PC-9 (cell line): ENCODE results near the gene GMDS. TPM values are rescaled to one million over a fixed set of nuclear protein-coding genes. Genes with fewer than 3 reads are reported as not detected.

Source experiments
- BruUV-seq: library from RNA; stranded (reverse); fragments of 400-500 nt; replicated peaks from 2 replicates; lab custom pipeline; 2021; lab: Mats Ljungman, UMichigan
- CTCF ChIA-PET: fragments of 300-600 bp; sonication (Branson Sonifier 250); formaldehyde crosslinking; loops from one replicate; lab custom pipeline; 2022; ENCODE audit warnings: antibody characterized with exemption; lab: Charles Lee
- POLR2A ChIA-PET: fragments of 300-600 bp; sonication (Branson Sonifier 250); formaldehyde crosslinking; loops from one replicate; lab custom pipeline; 2022; ENCODE audit warnings: antibody characterized with exemption; ENCODE audit not compliant: unreplicated experiment; lab: Charles Lee
- DNase-seq, 2 experiments: peaks; one replicate each; pipeline versions ENCODE4 v3.0.0 to v3.0.0-alpha.2; 2015 to 2022; ENCODE audit warnings: mixed read lengths in 1 of 2
- H2AFZ ChIP-seq: fragments of 200-600 bp; sonication (generic); 2 replicates; pipeline ENCODE4 v1.8.1; 2017; ENCODE audit warnings: antibody characterized with exemption
- H3F3A ChIP-seq: fragments of 200-600 bp; sonication (generic); 2 replicates; pipeline ENCODE4 v1.8.1; 2017; ENCODE audit warnings: antibody characterized with exemption, mild to moderate bottlenecking, low read depth; ENCODE audit not compliant: insufficient read depth
- H3K27ac ChIP-seq: fragments of 200-600 bp; sonication (generic); 2 replicates; pipeline ENCODE4 v1.6.1; 2016; ENCODE audit warnings: mixed run types
- H3K27me3 ChIP-seq: fragments of 200-600 bp; sonication (generic); 2 replicates; pipeline ENCODE4 v1.6.1; 2016; ENCODE audit warnings: low read depth, mixed run types; ENCODE audit not compliant: insufficient read depth
- H3K36me3 ChIP-seq: fragments of 200-600 bp; sonication (generic); 2 replicates; pipeline ENCODE4 v1.6.1; 2016; ENCODE audit warnings: low read depth, mixed run types
- H3K4me1 ChIP-seq: fragments of 200-600 bp; sonication (generic); replicated peaks from 2 replicates; pipeline ENCODE4 v1.6.1; 2016; ENCODE audit warnings: mixed run types; ENCODE audit not compliant: insufficient read depth
- H3K4me2 ChIP-seq: fragments of 200-600 bp; sonication (generic); 2 replicates; pipeline ENCODE4 v1.6.1; 2017; ENCODE audit warnings: mixed run types
- H3K4me3 ChIP-seq: fragments of 200-600 bp; sonication (generic); 2 replicates; pipeline ENCODE4 v1.6.1; 2016; ENCODE audit warnings: mixed run types
- H3K79me2 ChIP-seq: fragments of 200-600 bp; sonication (generic); 2 replicates; pipeline ENCODE4 v1.6.1; 2017; ENCODE audit warnings: low read depth, mixed run types
- H3K9me2 ChIP-seq: fragments of 200-600 bp; sonication (generic); 2 replicates; pipeline ENCODE4 v1.8.1; 2017; ENCODE audit warnings: mild to moderate bottlenecking; ENCODE audit not compliant: insufficient read depth
- H3K9me3 ChIP-seq: fragments of 200-600 bp; sonication (generic); 2 replicates; pipeline ENCODE4 v1.8.1; 2016; ENCODE audit warnings: low read depth; ENCODE audit not compliant: insufficient read depth
- H4K20me1 ChIP-seq: fragments of 200-600 bp; sonication (generic); 2 replicates; pipeline ENCODE4 v1.8.1; 2017; ENCODE audit not compliant: insufficient read depth
- EZH2 ChIP-seq: fragments of 200-600 bp; sonication (generic); IDR thresholded peaks from 2 replicates; pipeline ENCODE4 v1.8.0; 2017; ENCODE audit warnings: antibody characterized with exemption, low read depth
- intact Hi-C: fragments of 100-400 bp; cut with micrococcal nuclease; formaldehyde crosslinking; loops from one replicate; pipeline ENCODE4 v1.10.0; 2022; ENCODE audit not compliant: unreplicated experiment
- total RNA-seq: library from RNA; stranded (reverse); gene quantifications from 2 replicates; pipeline ENCODE4 v1.2.3, GENCODE V29; 2021
- TF ChIP-seq, protein P1 (sequence below): fragments of 200-600 bp; sonication (generic); conservative IDR thresholded peaks from 2 replicates; pipeline ENCODE4 v1.6.1; 2017; ENCODE audit warnings: mixed run types, antibody characterized with exemption, mild to moderate bottlenecking, moderate library complexity

Gene GMDS
- total RNA-seq, 1 experiment from 2014 or later: 30.1 TPM

DNA sequence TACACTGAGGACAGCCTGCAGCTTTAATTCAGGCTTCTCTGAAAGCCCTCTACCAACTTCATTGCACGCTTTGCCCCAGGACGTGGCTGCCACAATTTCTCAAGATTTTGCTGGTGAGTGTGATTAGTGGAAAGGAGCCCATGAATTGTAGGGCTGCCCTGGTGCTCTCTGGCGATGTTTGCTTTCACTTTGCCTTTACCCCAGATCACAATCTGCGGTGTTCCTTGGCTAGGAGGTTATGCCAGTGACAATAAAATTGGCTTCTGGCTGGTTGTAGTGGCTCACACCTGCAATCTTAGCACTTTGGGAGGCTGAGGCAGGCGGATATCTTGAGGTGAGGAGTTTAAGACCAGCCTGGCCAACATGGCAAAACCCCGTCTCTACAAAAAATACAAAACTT lies 496.4 kb downstream of the GMDS start:
- Histone ChIP-seq H3K27me3 (no peaks in the 10 kb centered on the region), H2AFZ (no peak overlapping the region), H3K4me2 (no peak overlapping the region), H3K9me2 (no peaks in the 10 kb centered on the region), H3K79me2 (no peaks in the 10 kb centered on the region), H3K36me3 (no peaks in the 10 kb centered on the region), H3K4me3 (no peak overlapping the region), H3F3A (no peaks in the 10 kb centered on the region), H3K4me1 (no peaks in the 10 kb centered on the region), H3K9me3 (no peaks in the 10 kb centered on the region), H4K20me1 (no peaks in the 10 kb centered on the region), H3K27ac (no peak overlapping the region)
- BruUV-seq: no TSS peak
- no peak for TF ChIP-seq EZH2
- TF ChIP-seq, protein P1, sequence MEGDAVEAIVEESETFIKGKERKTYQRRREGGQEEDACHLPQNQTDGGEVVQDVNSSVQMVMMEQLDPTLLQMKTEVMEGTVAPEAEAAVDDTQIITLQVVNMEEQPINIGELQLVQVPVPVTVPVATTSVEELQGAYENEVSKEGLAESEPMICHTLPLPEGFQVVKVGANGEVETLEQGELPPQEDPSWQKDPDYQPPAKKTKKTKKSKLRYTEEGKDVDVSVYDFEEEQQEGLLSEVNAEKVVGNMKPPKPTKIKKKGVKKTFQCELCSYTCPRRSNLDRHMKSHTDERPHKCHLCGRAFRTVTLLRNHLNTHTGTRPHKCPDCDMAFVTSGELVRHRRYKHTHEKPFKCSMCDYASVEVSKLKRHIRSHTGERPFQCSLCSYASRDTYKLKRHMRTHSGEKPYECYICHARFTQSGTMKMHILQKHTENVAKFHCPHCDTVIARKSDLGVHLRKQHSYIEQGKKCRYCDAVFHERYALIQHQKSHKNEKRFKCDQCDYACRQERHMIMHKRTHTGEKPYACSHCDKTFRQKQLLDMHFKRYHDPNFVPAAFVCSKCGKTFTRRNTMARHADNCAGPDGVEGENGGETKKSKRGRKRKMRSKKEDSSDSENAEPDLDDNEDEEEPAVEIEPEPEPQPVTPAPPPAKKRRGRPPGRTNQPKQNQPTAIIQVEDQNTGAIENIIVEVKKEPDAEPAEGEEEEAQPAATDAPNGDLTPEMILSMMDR: no peak
- ChIA-PET POLR2A (no interaction called here), CTCF (no interaction called here)
- no peak for DNase-seq
- intact Hi-C loops: no loop called here

DNA sequence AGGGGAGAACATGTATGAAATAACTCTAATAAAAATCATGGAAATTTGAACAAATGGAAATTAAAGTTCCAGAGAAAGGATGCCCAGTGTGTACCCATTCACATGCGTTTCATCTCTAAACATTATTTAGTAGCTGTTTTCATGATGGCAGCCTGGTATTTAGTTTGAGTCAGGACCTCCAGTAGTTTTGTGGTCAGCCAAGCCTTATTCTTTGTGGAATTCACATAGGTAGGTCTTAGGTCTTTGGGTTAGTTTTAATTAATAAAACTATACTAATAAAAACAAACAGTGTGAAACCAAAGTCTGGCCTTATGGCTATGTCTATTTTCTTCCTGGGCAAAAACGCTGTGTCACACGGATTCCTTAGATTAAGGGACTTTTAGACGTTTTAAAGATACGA lies 497.9 kb downstream of the GMDS start:
- no peak for DNase-seq
- no peaks in the 10 kb centered on the region for H4K20me1 ChIP-seq
- H2AFZ ChIP-seq: no peak overlapping the region
- POLR2A ChIA-PET: no interaction called here
- H3K4me3 ChIP-seq: no peak overlapping the region
- intact Hi-C loops: no loop called here
- no peaks in the 10 kb centered on the region for H3K4me1 ChIP-seq
- CTCF ChIA-PET: no interaction called here
- BruUV-seq: no TSS peak
- H3K27me3 ChIP-seq: no peaks in the 10 kb centered on the region
- TF ChIP-seq, protein P1: no peak
- no peak for TF ChIP-seq EZH2
- no peaks in the 10 kb centered on the region for H3K9me2 ChIP-seq
- H3K36me3 ChIP-seq: no peaks in the 10 kb centered on the region
- no peaks in the 10 kb centered on the region for H3F3A ChIP-seq
- H3K9me3 ChIP-seq: no peaks in the 10 kb centered on the region
- no peak overlapping the region for H3K27ac ChIP-seq
- H3K4me2 ChIP-seq: no peak overlapping the region
- H3K79me2 ChIP-seq: no peaks in the 10 kb centered on the region

DNA sequence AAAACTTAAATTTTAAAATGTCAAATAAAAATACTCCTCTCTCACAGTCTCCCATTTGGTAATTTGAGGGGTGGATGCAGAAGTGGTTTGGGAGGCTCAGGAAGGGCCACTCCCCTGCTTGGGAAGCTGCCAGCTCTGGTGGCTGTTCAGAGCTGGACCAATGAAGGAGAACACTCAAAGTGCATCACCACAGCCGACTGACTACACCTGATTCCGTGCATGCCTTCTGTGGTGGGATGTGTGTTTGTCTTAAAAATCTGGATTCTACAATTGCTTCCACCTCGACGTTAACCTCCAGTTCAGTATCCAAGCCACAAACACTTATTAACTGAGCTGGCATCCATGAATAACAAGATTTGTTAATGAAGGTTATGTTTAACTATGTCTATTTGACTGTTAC lies 498.4 kb downstream of the GMDS start:
- no peak for DNase-seq
- no peaks in the 10 kb centered on the region for H3F3A ChIP-seq
- CTCF ChIA-PET: no interaction called here
- H3K27me3 ChIP-seq: no peaks in the 10 kb centered on the region
- H3K36me3 ChIP-seq: no peaks in the 10 kb centered on the region
- no peak overlapping the region for H3K27ac ChIP-seq
- no peaks in the 10 kb centered on the region for H4K20me1 ChIP-seq
- H3K4me2 ChIP-seq: no peak overlapping the region
- H2AFZ ChIP-seq: no peak overlapping the region
- no peaks in the 10 kb centered on the region for H3K79me2 ChIP-seq
- intact Hi-C loops: no loop called here
- H3K4me3 ChIP-seq: no peak overlapping the region
- BruUV-seq: no TSS peak
- H3K9me2 ChIP-seq: no peaks in the 10 kb centered on the region
- H3K4me1 ChIP-seq: no peaks in the 10 kb centered on the region
- POLR2A ChIA-PET: no interaction called here
- TF ChIP-seq, protein P1: no peak
- no peak for TF ChIP-seq EZH2
- H3K9me3 ChIP-seq: no peaks in the 10 kb centered on the region
